ENCODE measurements around the gene YIPF7.

Gene YIPF7

DNA sequence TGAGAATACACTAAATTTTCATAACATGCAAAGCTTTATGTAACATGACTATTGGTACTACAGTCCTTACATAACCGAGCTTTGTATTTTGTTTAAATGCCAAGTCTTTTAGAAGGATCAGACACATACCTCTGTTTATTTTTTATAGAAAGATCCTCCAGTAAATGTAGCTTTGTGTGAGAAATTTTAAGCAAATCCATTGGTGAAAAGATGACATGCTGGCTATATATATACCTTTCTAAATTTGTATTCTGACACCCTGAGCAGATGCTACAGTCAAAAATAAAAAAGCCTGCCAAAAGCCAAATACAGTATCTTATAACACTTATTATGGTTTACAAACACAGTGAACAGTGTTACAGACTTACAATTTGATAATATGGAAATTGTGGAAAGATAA lies at the start of gene YIPF7:
Gene YIPF7 (minus strand): TSS at position 201 of the 400 bp plus-strand sequence. CDS start 1,525 bp downstream, outside the sequence.
- no peak for FAIRE-seq

DNA sequence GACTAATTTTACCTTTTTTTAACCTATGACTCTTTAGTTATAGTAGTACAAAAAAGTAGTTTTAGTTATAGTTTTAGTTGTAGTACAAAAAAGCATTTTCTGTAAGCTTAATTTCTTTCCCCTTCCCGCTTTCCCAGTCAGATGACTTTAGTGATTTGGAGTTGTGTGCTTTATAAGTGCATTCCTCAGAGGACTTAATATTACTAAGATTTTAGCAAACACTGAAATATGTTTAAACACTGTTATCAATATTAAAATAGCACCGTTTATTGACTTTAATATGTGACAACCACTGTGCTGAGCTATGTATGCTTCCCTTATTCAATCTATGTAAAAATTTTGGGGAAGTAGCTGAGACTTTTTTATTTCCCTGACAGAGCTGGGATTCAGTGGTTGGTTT lies 49.6 kb upstream of the YIPF7 start:
- no peak for FAIRE-seq

DNA sequence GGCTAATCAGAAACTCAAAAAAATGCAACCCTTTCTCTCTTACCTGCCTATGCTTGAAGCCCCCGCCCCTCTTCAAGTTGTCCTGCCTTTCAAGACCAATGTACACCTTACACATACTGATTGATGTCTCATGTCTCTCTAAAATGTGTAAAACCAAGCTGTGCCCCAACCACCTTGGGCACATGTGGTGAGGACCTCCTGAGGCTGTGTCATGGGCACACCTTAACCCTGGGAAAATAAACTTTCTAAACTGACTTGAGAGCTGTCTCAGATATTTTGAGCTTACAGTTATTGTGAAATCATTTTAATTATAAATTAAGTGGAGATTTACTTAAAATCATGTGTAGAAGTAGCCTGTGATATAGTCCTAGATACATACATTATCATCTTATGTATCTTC lies 49.0 kb upstream of the YIPF7 start:
- FAIRE-seq = no peak

DNA sequence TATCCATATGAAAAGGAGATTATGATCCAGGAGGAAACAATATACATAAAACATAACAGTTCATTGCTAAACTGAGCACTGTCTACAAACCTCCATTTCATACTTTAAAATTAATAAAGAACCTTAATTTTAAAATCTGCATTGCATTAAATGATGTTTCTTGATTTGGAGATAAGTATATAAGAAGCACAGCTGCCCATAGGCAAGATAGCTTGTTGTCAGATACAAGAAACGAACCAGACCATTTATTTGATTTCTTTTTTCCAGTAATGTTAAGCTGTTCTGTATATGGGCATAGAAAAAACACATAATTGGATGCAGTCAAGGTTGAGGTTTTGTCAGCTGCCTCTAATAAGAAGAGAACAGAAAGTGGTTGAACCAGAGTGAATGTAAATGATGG lies 33.2 kb upstream of the YIPF7 start:
- FAIRE-seq = no peak

DNA sequence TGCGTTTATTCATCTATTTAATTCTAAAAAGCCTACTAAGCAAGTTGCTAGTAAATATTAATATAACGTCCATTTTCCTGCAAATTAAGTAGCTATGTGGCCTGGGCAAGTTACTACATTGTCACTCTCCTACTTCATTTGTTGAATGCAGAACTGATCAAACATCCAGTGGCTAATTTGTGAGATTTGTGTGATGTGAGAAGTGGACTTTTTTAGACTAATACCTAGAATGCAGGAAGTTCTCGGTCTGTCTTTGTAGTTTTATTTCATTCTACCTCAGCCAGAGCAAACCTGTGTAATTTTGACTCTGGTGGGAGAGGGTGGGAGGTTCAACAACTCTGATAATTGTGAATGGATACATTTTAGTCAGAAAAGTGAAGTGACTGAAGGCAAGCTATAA lies 27.6 kb upstream of the YIPF7 start:
- no peak for FAIRE-seq

DNA sequence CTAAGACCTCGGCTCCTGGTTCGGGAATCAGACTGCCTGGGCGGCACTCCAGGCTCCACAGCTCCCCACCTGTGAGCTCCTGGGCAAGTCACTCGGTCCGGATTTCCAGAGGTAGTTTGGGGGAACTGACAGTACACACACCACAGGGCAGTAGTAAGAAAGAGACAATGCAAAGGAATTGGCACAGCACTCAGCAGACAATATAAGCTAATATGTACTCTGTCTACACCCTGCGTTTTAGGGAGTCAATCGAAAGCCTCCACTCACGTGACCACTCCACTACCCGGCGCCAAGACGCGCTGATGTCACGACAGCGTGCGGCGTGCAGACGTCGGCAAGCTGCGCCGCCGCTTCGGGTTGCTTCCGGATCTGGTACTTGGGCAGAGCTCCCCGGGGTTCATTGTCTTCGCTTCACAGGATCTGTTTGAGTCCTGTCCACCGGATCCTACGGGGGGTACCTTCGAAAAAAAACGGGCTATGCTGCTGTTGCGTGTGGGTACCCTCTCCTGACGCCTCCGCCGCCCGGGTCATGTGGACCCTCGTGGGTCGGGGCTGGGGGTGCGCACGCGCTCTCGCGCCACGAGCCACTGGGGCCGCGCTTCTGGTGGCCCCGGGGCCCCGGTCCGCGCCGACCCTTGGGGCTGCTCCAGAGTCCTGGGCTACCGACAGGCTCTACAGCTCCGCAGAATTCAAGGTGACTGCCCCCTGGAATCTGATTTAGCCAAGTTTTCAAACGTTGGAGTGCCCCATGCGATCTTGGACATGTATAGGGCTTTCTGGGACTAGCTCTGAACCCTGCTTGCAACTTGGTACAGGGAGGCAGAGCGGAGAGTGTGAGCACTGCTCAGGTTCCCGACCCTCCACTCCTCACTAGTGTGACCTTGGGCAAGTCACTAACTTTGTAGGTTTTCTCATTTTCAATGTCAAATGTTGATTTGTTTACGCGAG lies 26.9 kb upstream of the YIPF7 start, which contains the start of gene GUF1:
Gene GUF1 (plus strand): TSS at position 327 of the 948 bp plus-strand sequence. CDS start 203 bp downstream, at position 530.
- FAIRE-seq = no peak

DNA sequence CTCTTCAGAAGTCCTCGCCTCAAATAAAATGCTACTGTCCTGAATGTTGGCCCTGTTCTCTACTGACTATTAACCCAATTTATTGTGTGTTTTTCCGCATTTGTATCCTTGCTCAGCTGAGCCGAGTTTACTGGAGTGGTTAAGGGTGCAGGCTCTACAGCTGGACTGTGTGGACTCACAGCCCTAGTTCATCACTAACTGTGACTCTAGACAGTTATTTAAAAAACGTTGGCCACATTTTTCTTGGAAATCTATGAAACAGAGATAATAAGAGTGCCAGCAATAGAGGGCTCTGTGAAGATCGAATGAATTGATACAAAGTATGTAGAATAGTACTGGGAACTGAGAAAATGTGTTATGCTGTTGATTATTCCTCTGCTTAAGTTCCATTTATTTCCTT lies 23.9 kb upstream of the YIPF7 start:
- no peak for FAIRE-seq

DNA sequence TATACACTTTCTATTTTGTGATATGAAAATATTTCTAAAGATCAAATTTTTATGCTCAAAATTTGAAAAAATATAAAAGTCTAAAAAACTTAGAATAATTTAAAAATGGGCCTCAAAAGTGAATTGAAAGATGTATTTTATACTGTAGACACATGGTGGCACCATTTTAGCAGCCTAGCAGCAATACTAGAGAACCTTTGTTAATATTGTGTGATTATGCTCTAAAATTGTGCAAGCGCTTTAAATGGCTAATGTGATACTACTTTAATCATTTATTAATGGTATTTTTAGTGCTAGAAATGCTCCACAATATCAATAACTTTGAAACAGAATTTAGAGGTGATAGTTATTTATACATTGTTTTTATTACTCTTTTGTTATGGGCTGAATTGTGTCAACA lies 23.0 kb upstream of the YIPF7 start:
- no peak for FAIRE-seq

DNA sequence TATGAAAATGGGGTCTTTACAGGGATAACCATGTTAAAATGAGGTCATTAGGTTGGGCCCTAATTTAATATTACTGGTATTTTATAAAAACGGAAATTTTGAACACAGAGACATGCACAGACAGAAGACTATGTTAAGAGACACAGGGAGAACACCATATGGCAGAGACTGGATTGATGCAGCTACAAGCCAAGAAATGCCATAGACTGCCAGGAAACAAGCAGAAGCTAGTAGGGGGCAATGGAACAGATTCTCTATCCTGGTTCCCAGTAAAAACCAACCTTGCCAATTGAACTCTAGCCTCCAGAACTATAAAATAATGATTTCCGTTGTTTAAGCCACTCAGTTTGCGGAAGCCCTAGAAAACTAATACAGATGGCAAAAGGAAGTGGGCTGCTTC lies 20.2 kb upstream of the YIPF7 start:
- FAIRE-seq = no peak

DNA sequence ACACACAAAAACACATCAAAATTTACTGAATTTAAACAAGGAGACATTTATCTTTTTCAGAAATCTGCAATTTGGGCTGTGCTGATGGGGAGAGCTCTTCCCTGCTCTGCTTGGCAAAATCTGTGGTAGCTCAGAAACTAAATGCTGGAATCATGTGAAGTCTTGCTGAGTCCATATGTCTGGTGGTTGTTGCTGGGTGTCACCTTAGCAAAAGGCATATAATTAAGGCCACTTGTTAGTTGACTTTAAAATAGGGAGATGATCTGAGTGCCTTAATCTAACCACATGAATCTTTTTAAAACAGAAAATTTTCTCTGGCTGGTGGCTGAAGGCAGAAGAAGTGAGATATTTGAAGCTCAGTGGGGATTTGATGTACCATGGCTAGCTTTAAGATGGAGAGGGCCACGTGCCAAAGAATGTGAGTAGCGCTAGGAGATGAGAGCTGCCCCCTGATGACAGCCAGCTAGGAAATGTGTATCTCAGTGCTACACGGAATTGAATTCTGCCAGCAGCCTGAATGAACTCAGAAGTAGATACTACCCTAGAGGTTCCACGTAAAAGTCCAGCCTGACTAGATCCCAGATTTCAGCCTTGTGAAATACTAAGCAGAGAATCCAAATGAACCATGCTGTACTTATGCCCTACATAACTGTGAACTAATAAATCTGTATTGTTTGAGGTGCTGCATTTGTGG lies 19.2 kb upstream of the YIPF7 start:
- no peak for FAIRE-seq

DNA sequence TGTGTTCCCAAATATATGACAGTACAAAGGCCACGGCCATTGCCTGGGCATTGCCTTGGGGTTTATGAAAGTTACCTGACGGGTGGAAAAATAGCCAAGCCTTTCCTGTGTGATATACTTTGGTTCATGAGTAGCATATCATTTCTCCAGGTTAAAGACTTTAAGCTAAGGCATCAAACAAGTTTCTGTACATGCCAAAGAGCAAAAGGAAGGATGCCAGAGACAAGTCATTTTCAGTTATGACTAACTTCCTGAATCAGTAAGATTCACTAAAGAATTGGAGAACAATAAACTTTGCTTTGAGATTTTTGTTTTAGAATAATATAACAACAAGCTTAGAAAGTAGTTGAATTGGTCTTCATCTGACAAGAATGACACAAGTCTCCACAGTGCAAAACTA lies 17.1 kb upstream of the YIPF7 start:
- no peak for FAIRE-seq

DNA sequence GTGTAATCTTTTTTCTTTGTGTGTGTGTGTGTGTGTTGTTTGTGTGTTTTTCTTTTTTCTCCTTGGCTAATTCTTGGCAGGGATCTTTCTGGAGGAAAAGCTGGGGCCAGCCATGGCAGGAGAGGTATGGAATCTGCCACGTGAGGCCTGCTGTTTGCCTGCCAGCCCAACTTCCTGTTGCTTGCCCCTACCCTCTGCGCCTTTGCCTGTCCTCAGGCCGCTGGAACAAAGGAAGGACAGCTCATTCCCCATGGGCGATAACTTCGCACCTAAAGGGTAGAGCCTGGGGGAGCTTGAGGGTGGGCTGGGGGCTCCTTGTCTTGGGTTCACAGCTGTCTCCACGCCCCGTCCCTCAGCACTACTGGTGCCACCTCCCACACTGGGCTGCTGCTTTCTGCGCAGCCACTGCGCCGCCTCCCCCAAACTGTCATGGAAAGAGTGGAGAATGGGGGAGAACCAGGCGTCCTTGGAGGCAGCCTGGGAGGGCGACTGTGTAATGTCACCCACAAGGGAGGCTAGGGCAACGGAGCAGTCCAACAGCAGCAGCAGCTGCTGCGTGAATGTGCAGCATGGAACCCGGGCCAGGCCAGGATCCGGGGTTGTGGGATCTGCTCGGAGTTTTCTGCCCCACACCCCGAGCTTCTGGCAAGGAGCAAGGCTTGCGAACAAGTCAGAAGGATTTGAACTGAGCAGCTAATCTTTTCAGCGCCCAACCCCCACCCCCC lies 12.3 kb upstream of the YIPF7 start:
- FAIRE-seq = no peak

DNA sequence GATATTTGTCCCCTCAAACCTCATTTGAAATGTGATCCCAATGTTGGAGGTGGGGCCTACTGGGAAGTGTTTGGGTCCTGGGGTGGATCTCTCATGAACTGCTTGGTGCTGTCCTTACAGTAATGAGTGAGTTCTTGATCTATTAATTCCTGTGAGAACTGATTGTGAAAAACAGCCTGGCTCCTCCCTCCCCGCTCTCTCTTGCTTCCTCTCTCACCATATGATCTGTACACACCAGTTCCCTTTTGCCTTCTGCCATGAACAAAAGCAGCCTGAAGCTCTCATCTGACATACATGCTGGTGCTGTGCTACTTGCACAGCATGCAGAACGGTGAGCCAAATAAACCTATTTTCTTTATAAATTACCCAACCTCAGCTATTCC lies 11.2 kb upstream of the YIPF7 start:
- no peak for FAIRE-seq

DNA sequence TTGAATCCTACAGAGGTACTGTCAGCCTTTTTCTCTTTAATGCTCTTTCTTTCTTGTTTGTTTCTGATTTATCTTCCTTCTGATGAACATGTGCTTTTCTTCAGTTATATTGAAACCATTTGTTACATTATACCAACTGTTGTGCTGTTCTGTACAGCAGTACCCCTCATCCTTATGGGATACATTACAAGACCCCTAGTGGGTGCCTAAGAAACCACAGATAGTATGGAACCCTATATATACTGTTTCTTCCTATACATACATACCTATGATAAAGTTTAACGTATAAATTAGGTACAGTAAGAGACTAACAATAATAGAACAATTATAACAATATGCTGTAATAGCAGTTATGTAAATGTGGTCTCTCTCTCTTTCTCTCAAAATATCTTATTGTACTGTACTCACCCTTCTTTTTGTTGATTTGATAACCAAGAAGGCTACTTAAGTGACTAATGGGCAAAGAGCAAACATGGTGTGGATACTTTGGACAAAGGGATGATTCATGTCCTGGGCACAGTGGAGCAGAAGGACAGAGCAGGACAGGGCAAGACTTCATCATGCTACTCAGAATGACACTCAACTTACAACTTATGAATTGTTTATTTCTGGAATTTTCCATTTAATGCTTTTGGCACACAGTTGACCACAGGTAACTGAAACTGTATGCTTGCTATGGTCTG lies 10.7 kb upstream of the YIPF7 start:
- FAIRE-seq = no peak

DNA sequence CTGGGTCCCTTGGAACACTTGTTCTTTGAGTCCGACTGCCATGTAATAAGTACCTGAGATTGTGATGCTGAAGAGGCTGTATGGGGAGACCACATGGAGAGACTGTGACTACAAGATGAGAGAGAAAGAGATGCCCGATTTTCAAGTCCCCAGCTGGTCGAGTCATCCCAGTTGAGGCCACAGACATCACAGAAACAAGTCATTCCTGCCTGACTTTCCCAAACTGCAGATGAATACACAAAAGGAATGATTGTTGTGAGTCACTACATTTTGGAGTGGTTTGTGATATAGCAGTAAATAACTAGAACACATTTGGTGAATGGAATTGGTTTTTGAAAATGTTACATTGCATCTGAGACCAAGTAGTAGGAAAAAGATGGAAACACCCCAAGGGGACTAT lies 9.0 kb upstream of the YIPF7 start:
- FAIRE-seq = no peak

DNA sequence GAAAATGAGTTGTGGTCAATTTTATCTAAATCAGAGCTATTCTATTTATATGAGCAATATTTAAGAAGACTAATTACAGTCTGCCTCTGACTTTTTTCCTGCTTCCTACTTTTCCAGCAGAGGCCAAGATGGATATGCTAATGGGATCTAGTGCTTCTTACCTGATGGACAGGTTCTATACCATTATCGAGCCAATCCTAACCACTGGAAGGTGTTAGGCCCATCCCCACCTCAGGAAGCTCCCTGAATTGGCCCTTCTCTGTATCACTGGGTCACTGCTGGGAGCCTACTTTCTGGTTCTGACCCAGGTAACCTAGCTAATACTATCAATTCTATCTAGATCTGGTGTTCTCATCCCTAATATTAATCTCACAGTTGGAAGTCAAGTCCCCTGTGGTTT lies 577 bp upstream of the YIPF7 start:
- FAIRE-seq = no peak

DNA sequence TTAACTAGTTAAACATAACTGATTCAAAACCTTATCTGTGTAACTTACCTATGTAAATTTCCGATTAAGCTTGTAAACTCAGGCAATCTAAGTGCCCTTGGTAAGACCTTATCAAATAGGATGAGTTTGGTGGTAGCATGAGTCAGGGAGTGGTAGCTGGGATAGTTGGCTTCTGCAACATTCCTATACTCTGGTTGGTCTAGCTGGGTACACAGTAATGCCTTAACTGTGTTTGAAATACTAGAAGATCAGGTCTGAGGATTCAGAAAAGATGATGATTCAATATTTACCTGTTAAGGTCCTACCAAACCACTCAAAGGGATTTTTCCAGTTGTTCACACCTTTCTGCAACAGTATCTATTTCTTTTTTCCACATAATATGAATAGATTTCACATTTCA lies 5.3 kb downstream of the YIPF7 start:
- FAIRE-seq = no peak

DNA sequence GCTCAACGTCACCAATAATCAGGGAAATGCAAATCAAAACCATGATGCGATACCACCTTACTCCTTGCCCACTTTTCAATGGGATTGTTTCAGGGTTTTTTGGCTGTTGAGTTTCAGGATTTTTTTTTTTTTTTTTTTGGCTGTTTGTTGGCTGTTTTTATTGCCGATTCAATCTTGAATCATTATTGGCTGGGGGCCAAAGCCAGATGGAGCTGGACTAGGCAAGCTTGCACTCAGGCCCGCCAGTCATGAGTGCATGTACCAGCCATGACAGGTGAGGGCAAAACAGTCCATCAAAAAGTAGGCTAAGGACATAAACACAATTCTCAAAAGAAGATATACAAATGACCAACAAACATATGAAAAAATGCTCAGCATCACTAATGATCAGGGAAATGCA lies 13.3 kb downstream of the YIPF7 start:
- FAIRE-seq = no peak

DNA sequence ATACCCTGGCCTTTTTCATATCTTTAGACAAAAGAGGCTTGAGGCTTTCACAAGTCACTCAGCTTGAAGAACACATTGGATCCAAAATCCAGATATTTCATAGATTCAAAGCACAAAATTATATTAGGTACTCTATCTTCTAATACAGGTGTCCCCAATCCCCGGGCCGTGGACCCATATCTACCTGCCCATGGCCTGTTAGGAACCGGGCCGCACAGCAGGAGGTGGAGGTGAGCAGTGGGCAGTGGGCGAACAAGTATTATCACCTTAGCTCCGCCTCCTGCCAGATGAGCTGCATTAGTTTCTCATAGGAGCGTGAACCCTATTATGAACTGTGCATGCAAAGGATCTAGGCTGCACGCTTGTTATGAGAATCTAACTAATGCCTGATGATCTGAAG lies 18.7 kb downstream of the YIPF7 start:
- FAIRE-seq = no peak

DNA sequence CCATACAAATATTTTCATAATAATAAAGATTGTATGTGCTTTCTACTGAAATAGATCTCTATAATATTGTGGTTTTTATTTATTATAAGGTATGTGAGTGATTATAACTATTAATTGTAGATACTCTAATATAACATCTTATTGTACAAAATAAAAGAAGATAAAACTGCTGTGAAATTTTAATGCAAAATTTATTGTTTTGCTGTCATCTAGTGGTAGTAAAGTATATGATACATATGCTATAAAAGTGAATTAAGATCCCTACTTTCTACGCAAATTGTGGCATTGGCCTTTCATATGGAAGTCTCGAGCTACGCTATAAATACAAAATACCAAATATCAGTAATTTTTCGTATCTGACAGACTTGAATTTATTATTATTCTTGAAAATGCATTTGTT lies 19.3 kb downstream of the YIPF7 start:
- FAIRE-seq = no peak

DNA sequence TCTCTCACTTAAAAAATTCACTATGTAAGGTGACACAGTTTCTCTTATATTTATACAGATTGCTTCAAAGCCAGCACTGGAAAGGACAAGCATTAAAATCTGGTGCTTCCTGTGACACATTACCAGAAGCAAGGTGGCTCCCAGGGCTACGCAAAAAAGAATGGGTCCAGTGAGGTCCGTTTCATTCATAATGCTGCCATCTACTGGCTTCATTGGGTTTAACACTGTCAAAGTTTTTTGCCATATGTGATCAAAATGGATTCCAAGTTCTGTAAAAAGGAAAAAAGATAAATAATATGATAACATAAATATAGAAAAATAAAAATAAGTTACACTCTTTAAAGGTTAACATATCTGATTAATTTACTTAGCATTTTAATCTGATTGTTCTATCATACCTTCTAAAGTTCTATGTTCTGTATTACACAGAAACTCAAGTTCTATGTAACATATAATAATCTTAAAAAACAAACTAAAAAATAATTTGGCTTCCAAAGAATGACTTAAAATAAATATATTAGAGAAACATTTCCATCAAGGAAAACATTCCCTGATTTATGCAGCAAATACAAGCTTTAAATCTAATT lies 22.1 kb downstream of the YIPF7 start:
- peak; percentile 89 for FAIRE-seq

DNA sequence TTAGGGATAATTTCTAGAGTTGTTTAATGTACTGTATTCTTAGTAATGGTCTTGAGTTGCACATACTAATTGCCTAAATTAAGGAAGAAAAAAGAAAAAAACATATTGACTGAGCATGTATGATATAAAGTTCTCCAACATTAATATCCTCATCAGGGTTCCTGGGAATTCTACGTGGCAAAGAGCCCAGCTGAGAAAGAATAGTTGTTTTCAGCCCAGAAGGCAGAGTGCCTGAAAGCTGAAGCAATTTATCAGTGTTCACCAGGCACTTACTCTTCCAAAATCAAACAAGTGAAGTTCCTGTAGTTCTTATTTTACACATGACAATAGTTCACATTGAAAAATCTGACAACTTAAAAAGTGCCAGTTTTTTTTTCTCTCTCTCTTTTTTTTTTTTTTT lies 27.7 kb downstream of the YIPF7 start:
- no peak for FAIRE-seq
